GM23248 (cell line): ENCODE data around the gene RAB31.

Experiments
- EZH2 ChIP-seq: fragments of 200-600 bp; sonication (generic); IDR thresholded peaks from 2 replicates; pipeline ENCODE4 v1.6.1; 2018; ENCODE audit warnings: antibody characterized with exemption, mild to moderate bottlenecking; ENCODE audit not compliant: insufficient read depth, poor library complexity, severe bottlenecking
- EZH2phosphoT487 ChIP-seq: fragments of 200-600 bp; sonication (generic); IDR thresholded peaks from 2 replicates; pipeline ENCODE4 v1.6.1; 2018; ENCODE audit warnings: antibody characterized with exemption, moderate library complexity, mild to moderate bottlenecking, low read depth; ENCODE audit not compliant: insufficient read depth

- no peak for TF ChIP-seq EZH2
- TF ChIP-seq EZH2phosphoT487: no peak
Measured at GRCh38 chr18:9742524-9743131, 34.5 kb downstream of the RAB31 start.
